ENCODE results near the gene CARS2. TPM values are rescaled to one million over a fixed set of nuclear protein-coding genes. Genes with fewer than 3 reads are reported as not detected.
"Not testable (repeated sequence)": the region's sequence is repeated elsewhere in the genome, so short reads cannot be mapped to it uniquely, and the experiment has no call there.

The CARS2 gene
- polyA plus RNA-seq, 2 of the 4 experiments (the other 2 are of a cell fraction): 31.5 to 41.4 TPM

GRCh38 chr13:110676595-110677587, 29.0 kb downstream of the CARS2 start:
- H3K4me3 ChIP-seq: no peak overlapping the region
- FAIRE-seq (no peak), ATAC-seq (no peak), DNase-seq (ENCODE audit: low read depth in 1 of 2, low spot score in 1 of 2) (no peak)
- POLR2A ChIA-PET: interaction anchor here (1.0 kb wide), 1 partner anchor 38 kb away, joined by 3 read pairs; no protein-coding TSS in a partner anchor
- no peak overlapping the region for H3K4me2 ChIP-seq
- CTCF ChIA-PET: interaction anchor here (1.0 kb wide), 1 partner anchor 31 kb away, joined by 3 read pairs; no protein-coding TSS in a partner anchor
- no peak overlapping the region for H3K27ac ChIP-seq
- H3K9me3 ChIP-seq: no peaks in the 10 kb centered on the region
- H3K4me1 ChIP-seq: no peaks in the 10 kb centered on the region
- WGBS (ENCODE audit: missing lambda C conversion rate): 92% methylated on average over 15 of the region's 28 CpGs
- no peak for TF ChIP-seq RARB (CRISPR knock-in tag; IDR thresholded peaks at IDR 0.05)
- TF ChIP-seq BHLHE40 (IDR thresholded peaks at IDR 0.05; ENCODE audit: low read depth, low read length): no peak
- no peak for TF ChIP-seq CHD2 (IDR thresholded peaks at IDR 0.05; ENCODE audit: low read length, partially characterized antibody)
- TF ChIP-seq E2F6 (IDR thresholded peaks at IDR 0.05; ENCODE audit: borderline replicate concordance, low read depth): no peak
- no peak for TF ChIP-seq TP53 (CRISPR knock-in tag; IDR thresholded peaks at IDR 0.05)
- TF ChIP-seq HDAC2 (IDR thresholded peaks at IDR 0.05): no peak
- TF ChIP-seq PBX3 (IDR thresholded peaks at IDR 0.05): no peak
- no peak for TF ChIP-seq KDM1A (IDR thresholded peaks at IDR 0.05; ENCODE audit: low read depth)
- no peak for TF ChIP-seq ATOH8 (CRISPR knock-in tag; IDR thresholded peaks at IDR 0.05; ENCODE audit: low read depth)
- no peak for TF ChIP-seq BCL3 (IDR thresholded peaks at IDR 0.05)
- no peak for TF ChIP-seq MAX (IDR thresholded peaks at IDR 0.05)

GRCh38 chr13:110669814-110670213, 36.1 kb downstream of the CARS2 start:
- H3K27ac ChIP-seq; CTCF ChIA-PET; ATAC-seq; DNase-seq (ENCODE audit: low read depth in 1 of 2, low spot score in 1 of 2); H3K4me3 ChIP-seq; FAIRE-seq; POLR2A ChIA-PET; H3K4me1 ChIP-seq; H3K4me2 ChIP-seq; H3K9me3 ChIP-seq: not testable (repeated sequence)
- WGBS (ENCODE audit: missing lambda C conversion rate): 85% methylated on average over 11 of the region's 11 CpGs

- FAIRE-seq (no peak), ATAC-seq (no peak), DNase-seq (ENCODE audit: low read depth in 1 of 2, low spot score in 1 of 2) (no peak)
- WGBS (ENCODE audit: missing lambda C conversion rate): 88% methylated on average over 9 of the region's 9 CpGs
- CTCF ChIA-PET: no interaction called here
- Histone ChIP-seq H3K4me3 (no peak overlapping the region), H3K27ac (no peak overlapping the region), H3K4me2 (no peak overlapping the region), H3K4me1 (no peaks in the 10 kb centered on the region), H3K9me3 (no peaks in the 10 kb centered on the region)
- POLR2A ChIA-PET: no interaction called here
- no peak for TF ChIP-seq MYC (IDR thresholded peaks at IDR 0.05; ENCODE audit: borderline replicate concordance, low read length)
- TF ChIP-seq USF2 (IDR thresholded peaks at IDR 0.05): no peak
- no peak for TF ChIP-seq CBX2 (IDR thresholded peaks at IDR 0.05; ENCODE audit: borderline replicate concordance, low read depth)
- TF ChIP-seq CHD4 (IDR thresholded peaks at IDR 0.05; ENCODE audit: borderline replicate concordance): no peak
- no peak for TF ChIP-seq PHF8 (IDR thresholded peaks at IDR 0.05; ENCODE audit: borderline replicate concordance, low read depth)
- no peak for TF ChIP-seq RARB (CRISPR knock-in tag; IDR thresholded peaks at IDR 0.05)
- TF ChIP-seq KDM5A (IDR thresholded peaks at IDR 0.05): no peak
- TF ChIP-seq RCOR1 (IDR thresholded peaks at IDR 0.05; ENCODE audit: low read depth, low read length): no peak
- no peak for TF ChIP-seq NPAS2 (CRISPR knock-in tag; IDR thresholded peaks at IDR 0.05; ENCODE audit: borderline replicate concordance)
- no peak for TF ChIP-seq CHD2 (IDR thresholded peaks at IDR 0.05; ENCODE audit: low read length, partially characterized antibody)
- no peak for TF ChIP-seq RNF2 (IDR thresholded peaks at IDR 0.05; ENCODE audit: borderline replicate concordance, low read depth)
- no peak for TF ChIP-seq GATA3 (IDR thresholded peaks at IDR 0.05; ENCODE audit: borderline replicate concordance)
- TF ChIP-seq BCL3 (IDR thresholded peaks at IDR 0.05): no peak
- no peak for TF ChIP-seq EHMT2 (IDR thresholded peaks at IDR 0.05; ENCODE audit: low read depth)
- no peak for TF ChIP-seq MAX (IDR thresholded peaks at IDR 0.05)
- no peak for TF ChIP-seq RFX5 (IDR thresholded peaks at IDR 0.05)
- no peak for TF ChIP-seq FOXS1 (CRISPR knock-in tag; IDR thresholded peaks at IDR 0.05)
- TF ChIP-seq EHF (CRISPR knock-in tag; IDR thresholded peaks at IDR 0.05): no peak
- no peak for TF ChIP-seq SREBF2 (IDR thresholded peaks at IDR 0.05)
Measured at GRCh38 chr13:110669036-110669435, 36.9 kb downstream of the CARS2 start.
